NCI-H1930 (cell line): ENCODE measurements around the gene KIZ.

Source experiments
- DNase-seq, 2 experiments: peaks; one replicate each; lab custom pipeline; 2025; lab: John Stamatoyannopoulos, UW

KIZ gene

GRCh38 chr20:21125849-21126580 is at the start of gene KIZ:
TSS of gene KIZ (plus strand) at chr20:21126082. CDS start at chr20:21126116, 34 bp downstream.
- DNase-seq, result peak; percentile 94

GRCh38 chr20:21077809-21078345 is 48.0 kb upstream of the KIZ start:
- DNase-seq, result no peak

- DNase-seq, result no peak
Measured at GRCh38 chr20:21082584-21082983, 43.3 kb upstream of the KIZ start.

- DNase-seq, result no peak
Measured at GRCh38 chr20:21083825-21084325, 42.0 kb upstream of the KIZ start.

GRCh38 chr20:21087862-21088540 is 37.9 kb upstream of the KIZ start:
- no peak for DNase-seq

GRCh38 chr20:21089391-21089790 is 36.5 kb upstream of the KIZ start:
- no peak for DNase-seq

- DNase-seq, result no peak
Measured at GRCh38 chr20:21090111-21090618, 35.7 kb upstream of the KIZ start.

GRCh38 chr20:21090721-21091120 is 35.2 kb upstream of the KIZ start:
- DNase-seq, result no peak

- no peak for DNase-seq
Measured at GRCh38 chr20:21092806-21093205, 33.1 kb upstream of the KIZ start.

- DNase-seq, result peak; percentile 29 to 57
Measured at GRCh38 chr20:21096321-21097043, 29.4 kb upstream of the KIZ start.

- DNase-seq, result peak; percentile 75 to 84
Measured at GRCh38 chr20:21099751-21100577, 25.9 kb upstream of the KIZ start.

- DNase-seq, result peak; percentile 28 to 79
Measured at GRCh38 chr20:21100578-21101452, 25.1 kb upstream of the KIZ start.

- DNase-seq, result peak in 1 of 2 experiments; percentile 35
Measured at GRCh38 chr20:21101453-21101931, 24.4 kb upstream of the KIZ start.

GRCh38 chr20:21101932-21102575 is 23.8 kb upstream of the KIZ start:
- no peak for DNase-seq

- no peak for DNase-seq
Measured at GRCh38 chr20:21102603-21103311, 23.1 kb upstream of the KIZ start.

- DNase-seq, result no peak
Measured at GRCh38 chr20:21103582-21104465, 22.1 kb upstream of the KIZ start.

- DNase-seq, result no peak
Measured at GRCh38 chr20:21104466-21104761, 21.5 kb upstream of the KIZ start.

GRCh38 chr20:21104921-21105320 is 21.0 kb upstream of the KIZ start:
- no peak for DNase-seq
